GM10248 (cell line): ENCODE data around the gene KSR1.

Experiments
- CTCF ChIA-PET: fragments of 300-600 bp; sonication (Branson Sonifier 250); formaldehyde crosslinking; extraction: SDS; loops from one replicate; lab custom pipeline; 2021; ENCODE audit warnings: antibody characterized with exemption; lab: Yijun Ruan, JAX
- POLR2A ChIA-PET: fragments of 350-650 bp; sonication (Branson Sonifier 250); formaldehyde crosslinking; extraction: SDS; loops from one replicate; lab custom pipeline; 2020; ENCODE audit warnings: antibody characterized with exemption; lab: Yijun Ruan, JAX
- DNase-seq: peaks from one replicate; pipeline ENCODE4 v3.0.0; 2012; ENCODE audit errors: extremely low spot score
- CTCF ChIP-seq: IDR thresholded peaks from 2 replicates; pipeline ENCODE4 v1.5.1; 2012; ENCODE audit warnings: mild to moderate bottlenecking, low read depth; ENCODE audit errors: extremely low read depth, missing control alignments, control extremely low read depth

The KSR1 gene

GRCh38 chr17:27605409-27605808 is 149.2 kb downstream of the KSR1 start:
- no peak for TF ChIP-seq CTCF
- CTCF ChIA-PET: interaction anchor here (4.9 to 13.5 kb wide), 8 partner anchors 8 to 367 kb away, joined by 33 to 331 read pairs (median 125); no protein-coding TSS in a partner anchor
- POLR2A ChIA-PET: no interaction called here
- no peak for DNase-seq

DNA sequence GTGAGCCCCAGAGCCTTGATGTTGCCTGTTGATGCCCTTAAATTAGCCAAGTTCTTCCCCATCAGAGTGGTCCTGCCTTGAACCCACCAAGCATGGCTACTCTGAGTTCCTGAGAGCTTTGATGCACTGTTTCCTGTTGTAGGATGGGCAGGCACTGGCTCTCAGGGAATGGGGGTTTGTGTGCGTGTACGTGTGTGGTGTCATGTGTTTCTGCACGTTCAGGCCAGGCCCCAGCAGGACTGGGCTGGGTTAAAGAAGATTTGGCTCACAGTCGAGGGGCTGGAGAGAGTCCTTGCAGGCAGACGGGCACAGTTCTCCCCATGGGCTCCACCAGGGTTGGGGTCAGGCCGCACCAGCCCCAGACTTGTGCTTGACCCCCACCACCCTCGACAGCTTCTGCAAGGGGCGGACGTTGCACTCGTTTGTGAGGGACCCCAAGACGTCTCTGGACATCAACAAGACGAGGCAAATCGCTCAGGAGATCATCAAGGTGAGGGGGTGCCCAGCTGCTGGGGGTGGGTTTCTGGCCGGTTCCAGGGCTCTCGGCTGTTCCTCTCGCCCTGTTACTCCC is 151.4 kb downstream of the KSR1 start:
- no peak for DNase-seq
- POLR2A ChIA-PET: no interaction called here
- CTCF ChIA-PET: interaction anchor here (0.8 to 13.5 kb wide), 12 partner anchors 6 to 366 kb away, joined by 3 to 331 read pairs (median 4); partner anchors contain the start of gene LGALS9
- no peak for TF ChIP-seq CTCF

GRCh38 chr17:27608328-27609230 is 152.3 kb downstream of the KSR1 start:
- TF ChIP-seq CTCF: no peak
- ChIA-PET CTCF (interaction anchor here (0.8 to 13.5 kb wide), 14 partner anchors 7 to 367 kb away, joined by 3 to 331 read pairs (median 4); partner anchors contain the start of gene LGALS9), POLR2A (no interaction called here)
- DNase-seq: no peak

- TF ChIP-seq CTCF: peak; percentile 43
- no peak for DNase-seq
- POLR2A ChIA-PET: no interaction called here
- CTCF ChIA-PET: interaction anchor here (0.8 to 13.5 kb wide), 18 partner anchors 8 to 374 kb away, joined by 3 to 331 read pairs (median 4); partner anchors contain the start of gene LGALS9
These were observed 153.5 kb downstream of the KSR1 start for GRCh38 chr17:27609611-27610303.

- ChIA-PET POLR2A (no interaction called here), CTCF (interaction anchor here (0.9 to 13.5 kb wide), 17 partner anchors 8 to 374 kb away, joined by 3 to 331 read pairs (median 5); partner anchors contain the start of gene LGALS9)
- DNase-seq: no peak
- no peak for TF ChIP-seq CTCF
These were observed 154.0 kb downstream of the KSR1 start for GRCh38 chr17:27610304-27610677.
